GM23338 (cell line): ENCODE results near the gene ETFA. TPM values are rescaled to one million over a fixed set of nuclear protein-coding genes. Genes with fewer than 3 reads are reported as not detected.

ENCODE experiments used
- ATAC-seq: fragments of 200-7000 bp; cut with Tn5 transposase; 3 replicates; pipeline ENCODE4 v1.9.1; 2020
- DNase-seq: peaks from one replicate; pipeline ENCODE4 v3.0.0-alpha.2; 2015; ENCODE audit warnings: low spot score
- H2AFZ ChIP-seq: fragments of 200-600 bp; sonication (generic); 2 replicates; pipeline ENCODE4 v1.8.0; 2016; ENCODE audit warnings: antibody characterized with exemption, mild to moderate bottlenecking, moderate library complexity
- H3F3A ChIP-seq: fragments of 200-600 bp; sonication (generic); replicated peaks from 2 replicates; pipeline ENCODE4 v1.8.0; 2017; ENCODE audit warnings: antibody characterized with exemption, mixed run types, low read depth
- H3K27ac ChIP-seq: fragments of 200-600 bp; sonication (generic); 2 replicates; pipeline ENCODE4 v1.6.1; 2016; ENCODE audit warnings: low read depth
- H3K27me3 ChIP-seq: fragments of 200-600 bp; sonication (generic); 2 replicates; pipeline ENCODE4 v1.8.0; 2016; ENCODE audit warnings: mild to moderate bottlenecking, mixed run types, moderate library complexity; ENCODE audit not compliant: insufficient read depth
- H3K36me3 ChIP-seq: fragments of 200-600 bp; sonication (generic); 2 replicates; pipeline ENCODE4 v1.8.0; 2016; ENCODE audit warnings: mild to moderate bottlenecking; ENCODE audit not compliant: insufficient read depth
- H3K4me1 ChIP-seq: fragments of 200-600 bp; sonication (generic); 2 replicates; pipeline ENCODE4 v1.8.0; 2016; ENCODE audit warnings: mild to moderate bottlenecking, moderate library complexity; ENCODE audit not compliant: insufficient read depth
- H3K4me2 ChIP-seq: fragments of 200-600 bp; sonication (generic); 2 replicates; pipeline ENCODE4 v1.7.1; 2017; ENCODE audit warnings: mixed run types
- H3K4me3 ChIP-seq: fragments of 200-600 bp; sonication (generic); 2 replicates; pipeline ENCODE4 v1.6.1; 2016; ENCODE audit warnings: mixed run types
- H3K79me2 ChIP-seq: fragments of 200-600 bp; sonication (generic); replicated peaks from 2 replicates; pipeline ENCODE4 v1.8.0; 2017; ENCODE audit warnings: mild to moderate bottlenecking; ENCODE audit not compliant: insufficient read depth
- H3K9me2 ChIP-seq: fragments of 200-600 bp; sonication (generic); 2 replicates; pipeline ENCODE4 v1.8.0; 2017; ENCODE audit not compliant: insufficient read depth
- H4K20me1 ChIP-seq: fragments of 200-600 bp; sonication (generic); replicated peaks from 2 replicates; pipeline ENCODE4 v1.8.0; 2017; ENCODE audit warnings: mild to moderate bottlenecking; ENCODE audit not compliant: insufficient read depth
- H3K27ac Mint-ChIP-seq: 2 replicates; pipeline ENCODE4 v1.8.0; 2020; ENCODE audit warnings: inconsistent platforms, mild to moderate bottlenecking, moderate library complexity, mixed read lengths
- H3K27me3 Mint-ChIP-seq: 3 replicates; pipeline ENCODE4 v1.8.0; 2022; ENCODE audit warnings: low read depth, mild to moderate bottlenecking, moderate library complexity, mixed read lengths, inconsistent platforms; ENCODE audit not compliant: insufficient read depth, poor library complexity
- H3K36me3 Mint-ChIP-seq: 3 replicates; pipeline ENCODE4 v1.8.0; 2021; ENCODE audit warnings: low read depth, mild to moderate bottlenecking, inconsistent platforms, moderate library complexity, mixed read lengths
- H3K4me1 Mint-ChIP-seq: 3 replicates; pipeline ENCODE4 v1.8.0; 2020; ENCODE audit warnings: mild to moderate bottlenecking, inconsistent platforms, mixed read lengths
- H3K4me3 Mint-ChIP-seq: 3 replicates; pipeline ENCODE4 v1.8.0; 2021; ENCODE audit warnings: moderate library complexity, mild to moderate bottlenecking, inconsistent platforms, mixed read lengths
- H3K9me3 Mint-ChIP-seq: 3 replicates; pipeline ENCODE4 v1.8.0; 2020; ENCODE audit warnings: moderate library complexity, mild to moderate bottlenecking, inconsistent platforms, mixed read lengths
- CREB1 ChIP-seq: fragments of 250-450 bp; sonication (Bioruptor Pico); IDR thresholded peaks from 2 replicates; pipeline ENCODE4 v1.5.0; 2020; ENCODE audit warnings: low read depth, mild to moderate bottlenecking, moderate library complexity
- CTCF ChIP-seq, 2 experiments: fragments of 200-600 bp in 1 of 2; sonication (generic) in 1 of 2; conservative IDR thresholded peaks; 2 replicates each; pipeline versions ENCODE4 v1.5.1 to v1.6.1; 2016 to 2017; ENCODE audit warnings: antibody characterized with exemption in 2 of 2, low read depth in 2 of 2, mild to moderate bottlenecking in 2 of 2, moderate library complexity in 1 of 2
- EZH2 ChIP-seq: fragments of 200-600 bp; sonication (generic); IDR thresholded peaks from one replicate; pipeline ENCODE4 v1.8.0; 2017; ENCODE audit warnings: antibody characterized with exemption, mild to moderate bottlenecking, low read depth; ENCODE audit not compliant: unreplicated experiment
- EZH2phosphoT487 ChIP-seq: fragments of 200-600 bp; sonication (generic); IDR thresholded peaks from one replicate; pipeline ENCODE4 v1.8.1; 2018; ENCODE audit warnings: antibody characterized with exemption; ENCODE audit not compliant: unreplicated experiment
- JUNB ChIP-seq: IDR thresholded peaks from one replicate; pipeline ENCODE4 v1.6.1; 2016; ENCODE audit warnings: antibody characterized with exemption; ENCODE audit not compliant: unreplicated experiment
- NANOG ChIP-seq: IDR thresholded peaks from 2 replicates; pipeline ENCODE4 v1.6.1; 2016; ENCODE audit warnings: antibody characterized with exemption, borderline replicate concordance
- POLR2AphosphoS5 ChIP-seq: IDR thresholded peaks from 2 replicates; pipeline ENCODE4 v1.6.1; 2016; ENCODE audit warnings: antibody characterized with exemption, low read depth
- STAT1 ChIP-seq: IDR thresholded peaks from one replicate; pipeline ENCODE4 v1.6.1; 2016; ENCODE audit warnings: antibody characterized with exemption; ENCODE audit not compliant: unreplicated experiment
- ZNF114 ChIP-seq: fragments of 250-450 bp; sonication (Bioruptor Pico); IDR thresholded peaks from 2 replicates; pipeline ENCODE4 v1.5.0; 2020; ENCODE audit warnings: mild to moderate bottlenecking, moderate library complexity
- ZNF331 ChIP-seq: fragments of 250-450 bp; sonication (Bioruptor Pico); IDR thresholded peaks from 2 replicates; pipeline ENCODE4 v1.5.0; 2020; ENCODE audit warnings: low read depth, mild to moderate bottlenecking, moderate library complexity
- ZNF462 ChIP-seq: fragments of 250-450 bp; sonication (Bioruptor Pico); IDR thresholded peaks from 2 replicates; pipeline ENCODE4 v1.5.0; 2020; ENCODE audit warnings: mild to moderate bottlenecking, moderate library complexity
- polyA plus RNA-seq: library from polyadenylated mRNA; unstranded; fragments of >200 nt; fragmentation: Nextera tagmentation; extraction: Ambion mirVana; gene quantifications from 2 replicates; pipeline ENCODE4 v1.2.1, GENCODE V29; 2016
- total RNA-seq: library from RNA; depleted of rRNA; stranded (reverse); fragments of >200 nt; shearing (Covaris generic); gene quantifications from 2 replicates; pipeline ENCODE4 v1.2.3, GENCODE V29; 2014
- TF ChIP-seq, protein P1 (sequence below): IDR thresholded peaks from 2 replicates; pipeline ENCODE4 v1.6.1; 2016; ENCODE audit warnings: antibody characterized with exemption
- TF ChIP-seq, protein P2 (sequence below): IDR thresholded peaks from one replicate; pipeline ENCODE4 v1.6.1; 2018; ENCODE audit warnings: antibody characterized with exemption; ENCODE audit not compliant: unreplicated experiment

The ETFA gene
- total and polyA plus RNA-seq, 2 experiments from 2014 or later: 52.9 to 69.1 TPM

- Histone ChIP-seq H3K36me3 (no peaks in the 10 kb centered on the region), H3K4me3 (no peak overlapping the region), H4K20me1 (peaks cover 9% of the 10 kb centered on the region), H3K4me1 (peaks cover 2% of the 10 kb centered on the region; the same call in 1 of the 2 replicates), H3K27me3 (peaks cover 29% of the 10 kb centered on the region), H3K79me2 (no peaks in the 10 kb centered on the region), H2AFZ (no peak overlapping the region), H3K4me2 (no peak overlapping the region), H3F3A (no peaks in the 10 kb centered on the region), H3K9me2 (peaks cover 7% of the 10 kb centered on the region; the same call in 1 of the 2 replicates), H3K27ac (no peak overlapping the region)
- H3K4me3 Mint-ChIP-seq: no peak overlapping the region
- no peak overlapping the region for H3K27ac Mint-ChIP-seq
- H3K4me1 Mint-ChIP-seq: no peaks in the 10 kb centered on the region
- H3K36me3 Mint-ChIP-seq: no peaks in the 10 kb centered on the region
- H3K27me3 Mint-ChIP-seq: peaks cover 16% of the 10 kb centered on the region
- no peak for DNase-seq
- no peak for ATAC-seq
- no peaks in the 10 kb centered on the region for H3K9me3 Mint-ChIP-seq
- TF ChIP-seq, protein P1, sequence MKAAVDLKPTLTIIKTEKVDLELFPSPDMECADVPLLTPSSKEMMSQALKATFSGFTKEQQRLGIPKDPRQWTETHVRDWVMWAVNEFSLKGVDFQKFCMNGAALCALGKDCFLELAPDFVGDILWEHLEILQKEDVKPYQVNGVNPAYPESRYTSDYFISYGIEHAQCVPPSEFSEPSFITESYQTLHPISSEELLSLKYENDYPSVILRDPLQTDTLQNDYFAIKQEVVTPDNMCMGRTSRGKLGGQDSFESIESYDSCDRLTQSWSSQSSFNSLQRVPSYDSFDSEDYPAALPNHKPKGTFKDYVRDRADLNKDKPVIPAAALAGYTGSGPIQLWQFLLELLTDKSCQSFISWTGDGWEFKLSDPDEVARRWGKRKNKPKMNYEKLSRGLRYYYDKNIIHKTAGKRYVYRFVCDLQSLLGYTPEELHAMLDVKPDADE: no peak
- no peak for TF ChIP-seq NANOG
- no peak for TF ChIP-seq EZH2phosphoT487
- TF ChIP-seq ZNF331 (CRISPR knock-in tag): no peak
- TF ChIP-seq, protein P2, sequence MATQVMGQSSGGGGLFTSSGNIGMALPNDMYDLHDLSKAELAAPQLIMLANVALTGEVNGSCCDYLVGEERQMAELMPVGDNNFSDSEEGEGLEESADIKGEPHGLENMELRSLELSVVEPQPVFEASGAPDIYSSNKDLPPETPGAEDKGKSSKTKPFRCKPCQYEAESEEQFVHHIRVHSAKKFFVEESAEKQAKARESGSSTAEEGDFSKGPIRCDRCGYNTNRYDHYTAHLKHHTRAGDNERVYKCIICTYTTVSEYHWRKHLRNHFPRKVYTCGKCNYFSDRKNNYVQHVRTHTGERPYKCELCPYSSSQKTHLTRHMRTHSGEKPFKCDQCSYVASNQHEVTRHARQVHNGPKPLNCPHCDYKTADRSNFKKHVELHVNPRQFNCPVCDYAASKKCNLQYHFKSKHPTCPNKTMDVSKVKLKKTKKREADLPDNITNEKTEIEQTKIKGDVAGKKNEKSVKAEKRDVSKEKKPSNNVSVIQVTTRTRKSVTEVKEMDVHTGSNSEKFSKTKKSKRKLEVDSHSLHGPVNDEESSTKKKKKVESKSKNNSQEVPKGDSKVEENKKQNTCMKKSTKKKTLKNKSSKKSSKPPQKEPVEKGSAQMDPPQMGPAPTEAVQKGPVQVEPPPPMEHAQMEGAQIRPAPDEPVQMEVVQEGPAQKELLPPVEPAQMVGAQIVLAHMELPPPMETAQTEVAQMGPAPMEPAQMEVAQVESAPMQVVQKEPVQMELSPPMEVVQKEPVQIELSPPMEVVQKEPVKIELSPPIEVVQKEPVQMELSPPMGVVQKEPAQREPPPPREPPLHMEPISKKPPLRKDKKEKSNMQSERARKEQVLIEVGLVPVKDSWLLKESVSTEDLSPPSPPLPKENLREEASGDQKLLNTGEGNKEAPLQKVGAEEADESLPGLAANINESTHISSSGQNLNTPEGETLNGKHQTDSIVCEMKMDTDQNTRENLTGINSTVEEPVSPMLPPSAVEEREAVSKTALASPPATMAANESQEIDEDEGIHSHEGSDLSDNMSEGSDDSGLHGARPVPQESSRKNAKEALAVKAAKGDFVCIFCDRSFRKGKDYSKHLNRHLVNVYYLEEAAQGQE: no peak
- no peak for TF ChIP-seq ZNF462 (CRISPR knock-in tag)
- no peak for TF ChIP-seq CREB1 (CRISPR knock-in tag)
- TF ChIP-seq STAT1: no peak
- no peak for TF ChIP-seq CTCF (conservative IDR thresholded peaks at IDR 0.05; ENCODE audit: low read depth in 2 of 2)
- TF ChIP-seq ZNF114: no peak
- no peak for TF ChIP-seq POLR2AphosphoS5
- no peak for TF ChIP-seq EZH2
- TF ChIP-seq JUNB: no peak
Measured at GRCh38 chr15:76353023-76353577, 41.8 kb upstream of the ETFA start.
